Smooth muscle cell (in vitro differentiated cells): Measurements from ENCODE around the gene EIPR1. TPM values are rescaled to one million over a fixed set of nuclear protein-coding genes. Genes with fewer than 3 reads are reported as not detected.

Source experiments
- DNase-seq: peaks from one replicate; lab custom pipeline; 2025; ENCODE audit not compliant: unreplicated experiment; lab: John Stamatoyannopoulos, UW
- H2AFZ ChIP-seq: fragments of 200-600 bp; sonication (generic); 2 replicates; pipeline ENCODE4 v1.6.0; 2016; ENCODE audit warnings: antibody characterized with exemption, low read depth, mild to moderate bottlenecking
- H3F3A ChIP-seq: fragments of 200-600 bp; sonication (generic); 2 replicates; pipeline ENCODE4 v1.6.0; 2017; ENCODE audit warnings: antibody characterized with exemption, low read depth
- H3K27ac ChIP-seq: fragments of 200-600 bp; sonication (generic); 2 replicates; pipeline ENCODE4 v1.5.1; 2016; ENCODE audit warnings: low read depth, mild to moderate bottlenecking
- H3K27me3 ChIP-seq: fragments of 200-600 bp; sonication (generic); 2 replicates; pipeline ENCODE4 v1.6.1; 2016; ENCODE audit warnings: low read depth, mild to moderate bottlenecking
- H3K36me3 ChIP-seq: fragments of 200-600 bp; sonication (generic); 2 replicates; pipeline ENCODE4 v1.5.1; 2016; ENCODE audit warnings: low read depth
- H3K4me1 ChIP-seq: fragments of 200-600 bp; sonication (generic); 2 replicates; pipeline ENCODE4 v1.5.1; 2016; ENCODE audit warnings: low read depth
- H3K4me2 ChIP-seq: fragments of 200-600 bp; sonication (generic); 2 replicates; pipeline ENCODE4 v1.6.0; 2016; ENCODE audit warnings: mild to moderate bottlenecking
- H3K4me3 ChIP-seq: fragments of 200-600 bp; sonication (generic); 2 replicates; pipeline ENCODE4 v1.5.1; 2016; ENCODE audit warnings: mild to moderate bottlenecking
- H3K79me2 ChIP-seq: fragments of 200-600 bp; sonication (generic); 2 replicates; pipeline ENCODE4 v1.6.0; 2016; ENCODE audit warnings: low read depth, mild to moderate bottlenecking
- H3K9ac ChIP-seq: fragments of 200-600 bp; sonication (generic); 2 replicates; pipeline ENCODE4 v1.6.0; 2016; ENCODE audit warnings: low read depth
- H3K9me3 ChIP-seq: fragments of 200-600 bp; sonication (generic); replicated peaks from 2 replicates; pipeline ENCODE4 v1.5.1; 2016; ENCODE audit warnings: low read depth
- H4K20me1 ChIP-seq: fragments of 200-600 bp; sonication (generic); 2 replicates; pipeline ENCODE4 v1.6.0; 2016; ENCODE audit warnings: low read depth
- CTCF ChIP-seq: fragments of 200-600 bp; sonication (generic); IDR thresholded peaks from 2 replicates; pipeline ENCODE4 v1.5.1; 2017; ENCODE audit warnings: borderline replicate concordance, mild to moderate bottlenecking, antibody characterized with exemption; ENCODE audit not compliant: insufficient read depth, poor library complexity, severe bottlenecking
- WGBS: methylation state at CpG from one replicate; pipeline ENCODE4 v1.1.7; 2016; ENCODE audit warnings: low lambda C conversion rate; 5-methylcytosine and 5-hydroxymethylcytosine counted together
- polyA plus RNA-seq: library from polyadenylated mRNA; unstranded; fragments of >200 nt; fragmentation: Nextera tagmentation; extraction: Ambion mirVana; gene quantifications from 2 replicates; pipeline ENCODE4 v1.2.1, GENCODE V29; 2016
- total RNA-seq: library from RNA; depleted of rRNA; stranded (reverse); fragments of >200 nt; gene quantifications from 2 replicates; pipeline ENCODE4 v1.2.3, GENCODE V29; 2014

Gene EIPR1
- total and polyA plus RNA-seq, 2 experiments from 2014 or later: 18.5 to 23.1 TPM

- no peak overlapping the region for H2AFZ ChIP-seq
- no peaks in the 10 kb centered on the region for H3K27me3 ChIP-seq
- no peak overlapping the region for H3K27ac ChIP-seq
- H3K9ac ChIP-seq: no peak overlapping the region
- H3K36me3 ChIP-seq: no peaks in the 10 kb centered on the region
- H3K4me1 ChIP-seq: no peaks in the 10 kb centered on the region
- H3K9me3 ChIP-seq: no peaks in the 10 kb centered on the region
- H3K4me3 ChIP-seq: no peak overlapping the region
- no peak overlapping the region for H3K4me2 ChIP-seq
- H4K20me1 ChIP-seq: peaks cover 12% of the 10 kb centered on the region
- no peak for DNase-seq
- no peaks in the 10 kb centered on the region for H3F3A ChIP-seq
- WGBS: 99% methylated on average over 16 of the region's 16 CpGs
- peaks cover 6% of the 10 kb centered on the region for H3K79me2 ChIP-seq
- no peak for TF ChIP-seq CTCF
These were observed 99.7 kb downstream of the EIPR1 start for GRCh38 chr2:3277748-3278520.

GRCh38 chr2:3277050-3277747 lies 100.4 kb downstream of the EIPR1 start:
- Histone ChIP-seq H4K20me1 (peaks cover 5% of the 10 kb centered on the region), H3K27ac (no peak overlapping the region), H3K36me3 (no peaks in the 10 kb centered on the region), H3K27me3 (no peaks in the 10 kb centered on the region), H2AFZ (no peak overlapping the region), H3K4me1 (no peaks in the 10 kb centered on the region), H3K9me3 (no peaks in the 10 kb centered on the region), H3K79me2 (peaks cover 6% of the 10 kb centered on the region), H3K9ac (no peak overlapping the region), H3K4me3 (no peak overlapping the region), H3F3A (no peaks in the 10 kb centered on the region), H3K4me2 (no peak overlapping the region)
- 91% methylated on average over 25 of the region's 25 CpGs for WGBS
- TF ChIP-seq CTCF: no peak
- no peak for DNase-seq

GRCh38 chr2:3272761-3273160 lies 104.9 kb downstream of the EIPR1 start:
- DNase-seq: no peak
- no peaks in the 10 kb centered on the region for H3K27me3 ChIP-seq
- no peak overlapping the region for H3K9ac ChIP-seq
- no peaks in the 10 kb centered on the region for H3K4me1 ChIP-seq
- H2AFZ ChIP-seq: no peak overlapping the region
- WGBS: 98% methylated on average over 7 of the region's 7 CpGs
- no peaks in the 10 kb centered on the region for H3F3A ChIP-seq
- peaks cover 7% of the 10 kb centered on the region for H4K20me1 ChIP-seq
- no peak overlapping the region for H3K4me2 ChIP-seq
- H3K4me3 ChIP-seq: no peak overlapping the region
- peaks cover 6% of the 10 kb centered on the region for H3K79me2 ChIP-seq
- H3K9me3 ChIP-seq: no peaks in the 10 kb centered on the region
- no peak overlapping the region for H3K27ac ChIP-seq
- no peak for TF ChIP-seq CTCF
- no peaks in the 10 kb centered on the region for H3K36me3 ChIP-seq

GRCh38 chr2:3270095-3270478 lies 107.5 kb downstream of the EIPR1 start:
- no peaks in the 10 kb centered on the region for H3K4me1 ChIP-seq
- peaks cover 7% of the 10 kb centered on the region for H4K20me1 ChIP-seq
- H3K9me3 ChIP-seq: no peaks in the 10 kb centered on the region
- no peak overlapping the region for H3K4me2 ChIP-seq
- no peak overlapping the region for H3K9ac ChIP-seq
- H3K27ac ChIP-seq: no peak overlapping the region
- H3K4me3 ChIP-seq: no peak overlapping the region
- H3K36me3 ChIP-seq: no peaks in the 10 kb centered on the region
- no peaks in the 10 kb centered on the region for H3K27me3 ChIP-seq
- no peaks in the 10 kb centered on the region for H3F3A ChIP-seq
- TF ChIP-seq CTCF: no peak
- no peak for DNase-seq
- 98% methylated on average over 8 of the region's 8 CpGs for WGBS
- peaks cover 4% of the 10 kb centered on the region for H3K79me2 ChIP-seq
- no peak overlapping the region for H2AFZ ChIP-seq
